ENCODE results near the gene PPP1R13L.

The PPP1R13L gene

DNA sequence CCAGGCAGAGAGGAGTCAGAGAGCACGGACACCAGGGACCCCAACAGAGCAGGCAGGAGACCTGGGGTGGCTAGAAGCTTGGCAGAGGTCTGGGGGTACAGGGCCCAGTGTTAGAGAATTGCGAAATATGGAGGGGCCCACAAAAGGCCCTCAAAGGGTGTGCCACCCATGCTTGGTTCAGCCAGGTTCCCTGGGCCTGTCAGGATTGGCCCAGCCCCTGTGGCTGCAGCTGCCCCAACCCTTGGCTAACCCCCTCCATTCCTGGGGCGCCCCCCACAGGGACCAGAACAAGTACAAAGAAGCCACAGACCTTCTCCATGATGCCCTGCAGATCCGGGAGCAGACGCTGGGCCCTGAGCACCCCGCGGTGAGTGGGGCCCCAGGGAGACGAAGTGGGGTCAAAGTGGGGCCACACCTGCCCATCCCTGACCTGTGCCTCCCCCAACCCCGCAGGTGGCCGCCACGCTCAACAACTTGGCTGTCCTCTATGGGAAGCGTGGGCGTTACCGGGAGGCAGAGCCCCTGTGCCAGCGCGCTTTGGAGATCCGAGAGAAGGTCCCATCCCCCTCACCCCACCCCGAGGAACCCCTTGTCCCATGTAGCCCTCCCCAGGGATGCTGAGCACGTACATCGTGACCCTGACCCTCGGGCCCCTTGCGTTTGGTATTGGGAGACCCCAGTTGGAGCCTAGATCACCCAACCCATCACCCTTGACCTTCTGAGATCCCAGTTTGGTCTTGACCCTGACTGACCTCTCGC is 56.3 kb downstream of the PPP1R13L start:
- no peak for FAIRE-seq
- TF ChIP-seq, protein P1, sequence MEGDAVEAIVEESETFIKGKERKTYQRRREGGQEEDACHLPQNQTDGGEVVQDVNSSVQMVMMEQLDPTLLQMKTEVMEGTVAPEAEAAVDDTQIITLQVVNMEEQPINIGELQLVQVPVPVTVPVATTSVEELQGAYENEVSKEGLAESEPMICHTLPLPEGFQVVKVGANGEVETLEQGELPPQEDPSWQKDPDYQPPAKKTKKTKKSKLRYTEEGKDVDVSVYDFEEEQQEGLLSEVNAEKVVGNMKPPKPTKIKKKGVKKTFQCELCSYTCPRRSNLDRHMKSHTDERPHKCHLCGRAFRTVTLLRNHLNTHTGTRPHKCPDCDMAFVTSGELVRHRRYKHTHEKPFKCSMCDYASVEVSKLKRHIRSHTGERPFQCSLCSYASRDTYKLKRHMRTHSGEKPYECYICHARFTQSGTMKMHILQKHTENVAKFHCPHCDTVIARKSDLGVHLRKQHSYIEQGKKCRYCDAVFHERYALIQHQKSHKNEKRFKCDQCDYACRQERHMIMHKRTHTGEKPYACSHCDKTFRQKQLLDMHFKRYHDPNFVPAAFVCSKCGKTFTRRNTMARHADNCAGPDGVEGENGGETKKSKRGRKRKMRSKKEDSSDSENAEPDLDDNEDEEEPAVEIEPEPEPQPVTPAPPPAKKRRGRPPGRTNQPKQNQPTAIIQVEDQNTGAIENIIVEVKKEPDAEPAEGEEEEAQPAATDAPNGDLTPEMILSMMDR (IDR thresholded peaks at IDR 0.05; ENCODE audit: insufficient read depth, missing control alignments), result no peak

DNA sequence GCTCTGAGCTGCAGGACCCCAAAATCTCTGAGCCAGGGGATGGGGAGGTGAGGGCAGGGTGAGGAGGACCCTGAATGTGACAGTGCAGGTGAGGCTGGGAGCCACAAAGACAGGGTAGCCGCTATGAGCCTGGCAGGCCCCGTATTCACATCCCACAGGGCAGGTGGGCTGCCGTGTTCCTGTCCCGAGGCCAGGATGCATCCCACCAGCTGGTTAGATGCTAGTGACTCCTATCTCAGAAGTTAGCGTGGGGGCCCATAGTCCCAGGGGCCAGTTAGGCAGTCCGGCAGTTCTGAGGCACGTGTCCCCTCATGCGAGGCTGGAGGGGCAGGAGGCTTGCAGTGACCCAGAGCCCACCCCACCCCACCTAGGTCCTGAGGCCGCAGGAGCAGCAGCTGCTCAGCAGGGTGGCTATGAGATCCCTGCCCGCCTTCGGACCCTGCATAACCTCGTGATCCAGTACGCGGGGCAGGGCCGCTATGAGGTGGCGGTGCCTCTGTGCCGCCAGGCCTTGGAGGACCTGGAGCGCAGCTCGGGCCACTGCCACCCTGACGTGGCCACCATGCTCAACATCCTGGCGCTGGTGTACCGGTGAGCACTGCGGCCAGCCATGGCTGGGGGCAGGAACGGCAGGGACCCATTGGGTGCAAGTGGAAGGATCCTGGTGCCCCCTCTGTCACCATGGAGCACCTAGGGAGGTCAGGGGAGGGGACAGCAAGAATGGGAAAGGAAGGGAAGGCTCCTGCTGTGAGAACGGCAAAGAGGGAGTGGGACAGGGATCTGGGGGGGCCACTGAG is 57.1 kb downstream of the PPP1R13L start:
- FAIRE-seq (no peak), DNase-seq (ENCODE audit: insufficient read length, low spot score) (no peak)
- TF ChIP-seq, protein P1 (IDR thresholded peaks at IDR 0.05; ENCODE audit: insufficient read depth, missing control alignments), result no peak

More for the DNA sequence above, 56.3 kb downstream of the PPP1R13L start:
- DNase-seq (ENCODE audit: insufficient read length, low spot score), result no peak

DNA sequence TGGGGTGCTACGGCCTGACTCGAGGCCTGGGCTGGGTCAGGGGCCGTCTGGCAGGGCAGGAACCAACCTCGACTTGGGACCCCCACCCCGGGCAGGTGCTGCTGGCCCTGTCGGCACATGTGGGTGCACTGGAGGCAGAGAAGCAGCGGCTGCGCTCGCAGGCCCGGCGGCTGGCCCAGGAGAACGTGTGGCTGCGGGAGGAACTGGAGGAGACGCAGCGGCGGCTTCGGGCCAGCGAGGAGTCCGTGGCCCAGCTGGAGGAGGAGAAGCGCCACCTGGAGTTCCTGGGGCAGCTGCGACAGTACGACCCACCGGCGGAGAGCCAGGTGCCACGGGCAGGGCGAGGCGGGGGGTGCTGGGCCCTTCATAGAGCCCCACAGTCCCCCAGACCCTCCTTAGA is 58.4 kb downstream of the PPP1R13L start:
- FAIRE-seq (no peak), DNase-seq (ENCODE audit: insufficient read length, low spot score) (no peak)
- TF ChIP-seq, protein P1 (IDR thresholded peaks at IDR 0.05; ENCODE audit: insufficient read depth, missing control alignments), result no peak

DNA sequence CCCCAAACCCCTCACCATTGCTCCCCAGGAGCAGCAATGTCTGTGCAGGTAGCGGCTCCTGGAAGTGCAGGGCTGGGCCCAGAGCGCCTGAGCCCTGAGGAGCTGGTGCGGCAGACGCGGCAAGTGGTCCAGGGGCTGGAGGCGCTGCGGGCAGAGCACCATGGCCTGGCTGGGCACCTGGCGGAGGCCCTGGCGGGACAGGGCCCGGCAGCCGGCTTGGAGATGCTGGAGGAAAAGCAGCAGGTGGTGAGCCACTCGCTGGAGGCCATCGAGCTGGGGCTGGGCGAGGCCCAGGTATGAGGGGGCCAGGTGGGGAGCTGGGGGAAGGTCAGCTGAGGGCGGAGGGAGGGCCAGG is 59.4 kb downstream of the PPP1R13L start:
- DNase-seq (ENCODE audit: insufficient read length, low spot score) (no peak), FAIRE-seq (no peak)
- TF ChIP-seq, protein P1 (IDR thresholded peaks at IDR 0.05; ENCODE audit: insufficient read depth, missing control alignments), result no peak

DNA sequence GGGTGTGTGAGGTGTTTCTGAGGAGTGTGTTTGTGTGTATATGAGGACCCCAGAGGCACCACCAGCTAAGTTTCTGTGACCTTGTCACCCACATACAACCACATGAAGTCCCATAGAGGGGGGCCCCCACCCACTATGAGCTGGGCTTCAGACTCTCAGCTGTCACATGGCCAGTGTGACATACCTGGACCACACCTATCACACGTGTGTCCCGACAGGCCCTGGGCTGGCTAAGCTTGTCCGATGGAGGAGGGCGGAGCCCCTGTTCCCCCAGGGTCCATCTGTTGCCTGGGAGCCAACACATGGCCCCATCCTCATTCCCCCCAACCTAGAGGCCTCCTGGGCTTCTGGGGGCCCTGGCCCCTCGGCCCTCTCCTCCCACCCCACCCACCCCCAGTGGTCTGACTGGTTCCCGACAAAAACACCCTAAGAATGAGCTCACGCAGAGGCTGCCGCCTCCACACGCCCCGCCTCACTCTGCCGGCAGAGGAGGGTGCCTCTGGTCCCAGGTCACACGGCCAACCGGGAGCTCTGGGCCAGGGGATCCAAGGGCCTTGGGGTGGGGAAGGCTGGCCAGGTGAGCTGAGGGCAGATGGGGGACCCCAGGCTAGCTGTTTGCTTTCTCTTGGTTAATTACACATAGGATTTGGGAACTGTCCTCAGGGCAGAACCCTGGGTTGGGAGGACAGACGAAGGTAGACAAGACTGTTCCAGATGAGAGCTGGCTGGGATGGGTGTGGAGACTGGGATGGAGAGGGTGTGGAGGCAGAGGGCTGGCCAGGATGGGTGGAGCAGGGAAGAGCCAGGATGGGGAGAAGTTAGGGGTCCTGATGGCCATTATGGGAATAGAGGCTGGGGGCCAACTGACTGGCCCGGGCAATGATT is 60.0 kb downstream of the PPP1R13L start:
- DNase-seq (ENCODE audit: insufficient read length, low spot score) (no peak), FAIRE-seq (no peak)
- TF ChIP-seq, protein P1 (IDR thresholded peaks at IDR 0.05; ENCODE audit: insufficient read depth, missing control alignments), result no peak

DNA sequence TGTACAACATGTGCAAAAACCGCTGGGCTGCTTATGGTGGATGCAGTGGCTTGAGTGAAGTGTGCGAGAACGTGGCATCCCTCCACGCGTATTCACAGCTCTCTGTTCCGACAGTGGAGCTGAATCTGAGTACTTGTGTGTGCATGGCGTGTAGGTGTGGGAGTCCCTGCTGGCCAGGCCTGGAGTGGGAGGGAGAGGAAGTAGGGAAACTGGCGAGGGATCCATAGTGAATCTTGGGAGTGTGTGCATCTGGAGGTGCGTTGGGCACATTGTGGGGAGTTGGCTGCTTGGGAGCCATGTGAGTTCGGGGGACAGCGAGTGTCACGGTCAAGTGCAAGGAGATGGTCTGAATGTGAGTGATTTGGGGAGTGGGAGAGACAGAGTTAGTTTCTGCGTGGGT is 62.0 kb downstream of the PPP1R13L start:
- TF ChIP-seq, protein P1 (IDR thresholded peaks at IDR 0.05; ENCODE audit: insufficient read depth, missing control alignments), result no peak
- DNase-seq (ENCODE audit: insufficient read length, low spot score) (no peak), FAIRE-seq (no peak)

Measured in D721Med (cell line).